GM19468 (cell line): ENCODE data around the gene YBX2.
"Not testable (repeated sequence)": the region's sequence is repeated elsewhere in the genome, so short reads cannot be mapped to it uniquely, and the experiment has no call there.

Experiments used
- ATAC-seq: cut with Tn5 transposase; IDR thresholded peaks from one replicate; pipeline ENCODE4 v1.9.1; 2021; ENCODE audit warnings: mild to moderate bottlenecking, moderate library complexity, moderate number of reproducible peaks; ENCODE audit not compliant: unreplicated experiment; ENCODE audit errors: extremely low read depth

YBX2 gene

DNA sequence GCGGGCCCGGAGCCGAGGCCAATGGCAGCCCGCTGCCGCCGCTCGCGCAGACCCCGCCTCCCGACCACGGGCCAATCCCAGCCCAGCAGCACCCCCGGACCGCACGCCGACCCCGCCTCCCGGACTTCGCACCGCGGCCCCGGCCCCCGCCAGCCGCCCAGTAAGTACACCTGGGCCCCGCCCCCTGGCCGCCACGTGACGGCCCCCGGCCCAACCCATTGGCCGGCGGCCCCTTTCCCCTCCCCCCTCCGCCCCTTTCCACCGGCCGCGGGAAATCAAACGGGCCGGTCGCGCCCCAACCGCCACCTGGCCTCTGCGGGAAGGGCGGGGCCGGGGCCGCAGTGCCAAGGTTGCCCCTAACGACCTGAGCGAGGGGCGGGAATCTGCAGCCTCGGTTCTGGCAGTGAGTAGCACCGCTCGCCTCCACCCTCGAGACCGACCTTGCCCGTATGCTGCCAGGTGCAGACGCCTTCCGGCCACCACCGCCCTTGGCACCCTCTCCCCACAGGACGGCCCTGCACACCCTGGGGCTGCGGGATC is at the start of gene YBX2:
Gene YBX2 (minus strand): TSS at position 26 of the 540 bp plus-strand sequence. CDS start 139 bp downstream, outside the sequence.
- no peak for ATAC-seq

DNA sequence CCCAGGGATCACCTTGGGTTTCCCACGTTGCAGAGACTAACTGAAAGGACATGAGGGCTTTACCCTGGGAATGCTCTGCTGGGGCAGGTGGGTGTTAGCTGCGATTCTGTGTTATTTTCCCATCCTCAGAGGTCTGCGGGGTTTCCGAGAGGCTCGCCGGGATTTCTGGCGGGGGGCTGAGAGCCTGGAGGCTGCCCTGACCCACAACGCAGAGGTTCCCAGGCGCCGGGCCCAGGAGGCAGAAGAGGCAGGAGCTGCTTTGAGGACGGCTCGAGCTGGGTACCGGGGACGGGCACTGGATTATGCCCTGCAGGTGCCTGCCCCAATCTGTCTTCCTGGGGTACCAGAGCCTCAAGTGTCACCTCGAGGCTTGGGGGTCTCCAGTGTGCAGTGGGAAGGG is 48.8 kb upstream of the YBX2 start:
- ATAC-seq: no peak

DNA sequence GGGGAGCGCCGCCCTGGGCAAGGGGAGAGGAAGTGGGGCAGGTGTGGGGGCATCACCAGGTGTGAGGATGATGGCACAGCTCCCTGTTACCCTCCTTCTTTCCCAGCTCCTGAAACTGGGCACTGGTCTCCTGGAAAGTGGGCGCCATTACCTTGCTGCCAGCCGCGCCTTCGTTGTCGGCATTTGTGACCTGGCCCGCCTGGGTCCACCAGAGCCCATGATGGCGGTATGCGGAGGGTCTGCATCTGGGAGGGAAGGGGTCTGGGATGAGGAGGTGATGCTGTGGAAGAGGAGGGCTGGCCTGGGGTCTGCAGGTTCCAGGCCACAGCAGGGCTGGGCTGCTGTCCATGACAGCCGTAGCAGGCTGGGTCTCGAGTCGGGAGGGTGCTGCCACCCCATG is 47.4 kb upstream of the YBX2 start:
- no peak for ATAC-seq

DNA sequence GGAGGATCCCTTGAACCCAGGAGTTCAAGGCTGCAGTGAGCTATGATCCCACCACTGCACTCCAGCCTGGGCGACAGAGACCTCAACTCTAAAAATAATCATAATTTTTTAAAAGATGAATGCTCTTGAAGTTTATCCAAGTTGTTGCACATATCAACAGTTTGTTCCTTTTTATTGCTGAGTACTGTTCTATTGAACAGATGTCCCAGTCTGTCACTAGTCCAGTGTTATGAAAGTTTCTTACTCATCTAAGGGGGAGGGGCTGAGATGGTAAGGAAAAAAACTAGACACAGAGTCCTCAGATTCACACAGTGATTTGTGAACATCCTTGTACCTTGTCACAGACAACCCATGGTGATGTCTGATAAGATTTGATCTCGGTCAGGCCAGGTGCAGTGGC is 45.7 kb upstream of the YBX2 start:
- ATAC-seq: no peak

DNA sequence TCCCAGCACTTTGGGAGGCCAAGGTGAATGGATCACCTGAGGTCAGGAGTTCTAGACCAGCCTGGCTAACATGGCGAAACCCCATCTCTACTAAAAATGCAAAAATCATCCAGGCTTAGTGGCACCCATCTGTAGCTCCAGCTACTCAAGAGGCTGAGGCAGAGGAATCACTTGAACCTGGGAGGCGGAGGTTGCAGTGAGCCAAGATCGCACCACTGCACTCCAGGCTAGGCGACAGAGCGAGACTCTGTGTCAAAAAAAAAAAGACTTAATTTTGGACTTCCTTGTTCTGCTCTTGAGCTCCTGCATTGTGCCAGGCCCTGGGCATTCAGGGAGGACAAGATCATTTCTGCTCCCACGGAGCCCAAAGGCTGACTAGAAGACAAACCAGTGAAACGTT is 43.2 kb upstream of the YBX2 start:
- ATAC-seq: not testable (repeated sequence)

DNA sequence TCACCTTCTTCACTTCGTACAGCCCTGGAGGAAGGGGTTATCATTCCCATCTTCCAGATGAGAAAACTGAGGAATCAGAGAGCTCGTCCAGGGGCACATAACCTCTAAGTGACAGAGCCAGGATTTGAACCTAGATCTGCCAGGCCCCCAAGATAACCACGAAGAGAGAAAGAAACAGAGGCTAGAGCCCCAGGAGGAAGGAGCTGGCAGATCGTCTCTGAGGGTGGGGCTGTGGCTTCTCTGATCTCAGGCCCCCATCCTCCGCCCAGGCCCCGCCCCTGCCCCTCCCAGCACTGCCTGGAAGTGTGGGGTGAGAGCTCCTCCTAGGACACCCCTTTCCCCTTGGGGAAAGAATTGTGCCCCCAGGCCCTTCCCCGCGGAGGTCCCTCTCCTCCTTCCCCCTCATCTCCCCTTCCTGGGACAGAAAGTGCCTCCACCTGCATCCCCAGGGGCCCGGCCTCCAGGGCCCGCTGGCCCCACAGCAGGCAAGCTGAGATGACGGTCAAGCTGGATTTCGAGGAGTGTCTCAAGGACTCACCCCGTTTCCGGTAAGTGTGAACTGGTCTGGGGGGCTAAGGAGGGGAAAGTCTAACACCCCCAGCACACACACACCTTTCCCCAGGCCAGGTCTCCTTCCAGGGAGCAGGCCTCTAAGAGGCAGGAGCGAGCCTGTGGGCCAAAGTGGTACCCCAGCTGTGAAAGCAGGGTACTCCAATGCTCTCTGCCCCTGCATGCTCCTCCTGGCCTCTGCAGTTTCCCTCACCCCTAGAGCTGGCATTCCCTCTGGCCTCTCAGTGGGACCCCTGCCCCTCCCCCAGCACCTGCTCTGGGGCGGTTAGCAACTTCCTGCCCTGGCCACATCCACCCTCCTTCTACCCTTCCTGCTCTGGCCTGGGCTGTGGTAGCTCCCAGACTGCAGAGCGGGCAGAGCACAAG is 42.1 kb upstream of the YBX2 start, which contains the start of gene ACAP1:
Gene ACAP1 (plus strand): TSS at position 290 of the 936 bp plus-strand sequence. CDS start 206 bp downstream, at position 496.
- ATAC-seq: no peak

DNA sequence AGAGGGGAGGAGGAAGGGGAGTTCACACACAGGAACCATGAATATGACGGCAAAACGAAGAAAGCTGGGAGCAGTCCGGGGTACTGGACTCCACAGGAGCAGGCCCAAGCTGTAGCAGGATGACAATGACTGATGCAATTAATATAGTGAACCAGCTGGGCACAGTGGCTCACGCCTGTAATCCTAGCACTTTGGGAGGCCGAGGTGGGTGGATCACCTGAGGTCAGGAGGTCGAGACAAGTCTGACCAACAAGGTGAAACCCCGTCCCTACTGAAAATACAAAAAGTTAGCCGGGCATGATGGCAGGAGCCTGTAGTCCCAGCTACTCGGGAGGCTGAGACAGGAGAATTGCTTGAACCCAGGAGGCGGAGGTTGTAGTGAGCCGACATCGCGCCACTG is 41.3 kb upstream of the YBX2 start:
- ATAC-seq: not testable (repeated sequence)

DNA sequence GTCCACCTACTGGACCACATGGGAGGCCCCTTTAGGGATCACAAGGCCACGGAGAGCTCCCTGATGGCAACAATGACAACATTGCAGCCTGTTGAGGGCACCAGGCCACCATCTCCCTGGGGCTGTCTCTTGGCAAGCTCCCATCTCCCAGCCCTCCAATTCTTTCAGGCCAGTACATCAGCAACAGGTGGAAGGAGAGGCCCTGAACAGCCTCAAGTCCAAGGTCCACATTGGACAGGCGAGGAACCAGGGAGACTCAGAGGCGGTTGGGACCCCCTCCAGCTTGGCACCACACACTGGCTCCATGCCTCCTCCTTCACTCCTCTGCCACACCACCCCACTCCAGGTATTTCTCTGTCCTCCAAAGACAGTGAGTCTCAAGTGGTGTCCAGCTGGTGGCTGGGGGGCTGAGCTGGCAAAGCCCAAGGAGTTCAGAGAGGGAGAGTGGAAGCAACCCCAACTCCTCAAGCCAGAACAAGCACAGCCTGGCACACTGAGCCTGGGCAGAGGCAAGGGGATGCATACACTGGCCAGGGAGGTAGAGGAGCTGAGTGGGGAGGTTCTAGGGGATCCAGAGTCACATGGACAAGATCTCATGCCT is 40.6 kb upstream of the YBX2 start:
- no peak for ATAC-seq

DNA sequence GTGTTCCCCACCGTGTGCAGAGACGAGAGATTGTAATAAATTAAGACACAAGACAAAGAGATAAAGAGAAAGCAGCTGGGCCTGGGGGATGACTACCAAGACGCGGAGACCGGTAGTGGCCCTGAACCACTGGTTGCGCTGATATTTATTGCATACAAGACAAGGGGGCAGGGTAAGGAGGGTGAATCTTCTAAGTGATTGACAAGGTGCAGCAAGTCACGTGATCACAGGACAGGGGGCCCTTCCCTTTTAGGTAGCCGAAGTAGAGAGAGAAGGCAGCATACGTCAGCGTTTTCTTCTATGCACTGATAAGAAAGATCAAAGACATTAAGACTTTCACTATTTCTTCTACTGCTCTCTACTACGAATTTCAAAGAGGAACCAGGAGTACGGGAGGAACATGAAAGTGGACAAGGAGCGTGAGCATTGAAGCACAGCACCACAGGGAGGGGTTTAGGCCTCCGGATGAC is 38.2 kb upstream of the YBX2 start:
- not testable (repeated sequence) for ATAC-seq

DNA sequence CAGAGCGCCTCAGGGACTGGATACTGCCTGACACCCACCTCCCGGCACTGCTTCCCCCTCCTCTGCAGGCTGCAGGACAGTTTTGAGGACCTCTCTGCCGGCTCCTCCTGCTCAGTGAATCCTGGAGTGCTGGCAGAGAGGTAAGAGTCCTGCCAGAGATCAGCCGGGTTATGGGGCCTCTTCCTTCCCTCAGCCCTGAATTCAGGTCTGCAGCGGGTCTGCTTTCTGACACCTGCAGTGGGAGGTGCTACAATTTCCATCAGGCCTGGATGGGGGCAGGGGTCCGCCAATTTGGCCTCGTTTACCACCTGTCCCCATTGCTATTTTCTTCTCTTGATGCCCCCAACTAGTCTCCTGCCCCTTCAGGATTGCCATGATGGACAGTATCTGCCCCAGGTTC is 37.7 kb upstream of the YBX2 start:
- no peak for ATAC-seq

DNA sequence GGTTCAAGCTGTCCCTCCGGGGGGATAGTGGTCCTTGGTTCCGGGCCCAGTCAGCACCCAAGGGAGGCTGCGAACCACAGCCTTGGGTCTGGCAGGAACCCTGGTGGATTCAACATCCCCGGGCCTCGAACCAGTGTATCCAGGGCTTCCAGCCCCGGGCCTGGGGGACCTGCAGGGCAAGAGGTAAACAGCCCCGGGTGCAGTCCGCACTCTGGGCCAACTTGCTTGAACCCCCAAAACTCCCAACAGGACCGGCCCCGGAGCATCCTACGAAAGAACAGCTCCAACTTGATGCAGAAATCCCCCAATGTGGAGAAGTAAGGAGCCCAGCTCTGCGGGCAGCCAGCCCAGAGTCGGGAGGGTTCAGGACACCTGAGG is 36.2 kb upstream of the YBX2 start:
- ATAC-seq: no peak

DNA sequence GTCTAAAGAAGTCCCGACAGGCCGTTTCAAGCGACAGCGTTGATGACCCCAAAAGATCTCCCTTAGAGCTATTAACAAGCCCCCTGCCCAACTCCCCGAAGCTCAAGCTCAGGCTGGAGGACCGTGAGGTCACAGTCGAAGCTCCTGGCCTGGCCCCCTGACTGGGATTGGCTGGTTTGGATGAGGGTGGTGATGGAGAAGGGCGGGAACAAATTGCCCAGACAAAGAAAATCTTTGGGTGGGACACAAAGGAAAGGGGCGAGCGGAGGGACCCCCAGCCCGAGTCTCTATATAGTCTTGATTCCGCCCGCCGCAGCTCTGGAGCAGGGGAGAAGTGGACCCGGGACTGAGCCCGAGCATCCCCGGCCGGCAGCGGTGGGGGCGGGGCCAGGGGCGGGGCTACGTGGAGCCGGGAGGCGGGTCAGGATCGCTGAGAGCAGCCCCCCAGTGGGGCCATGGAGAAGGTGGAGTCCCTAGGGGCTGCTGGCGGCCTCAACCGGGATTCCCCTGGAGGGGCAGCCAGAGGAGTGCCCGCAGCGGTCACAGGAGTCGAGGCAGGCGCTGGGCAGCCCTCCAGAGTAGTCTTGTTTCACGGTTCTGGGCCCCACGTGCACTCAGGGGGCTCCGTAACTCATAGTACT is 35.7 kb upstream of the YBX2 start:
- ATAC-seq: peak; percentile 9

DNA sequence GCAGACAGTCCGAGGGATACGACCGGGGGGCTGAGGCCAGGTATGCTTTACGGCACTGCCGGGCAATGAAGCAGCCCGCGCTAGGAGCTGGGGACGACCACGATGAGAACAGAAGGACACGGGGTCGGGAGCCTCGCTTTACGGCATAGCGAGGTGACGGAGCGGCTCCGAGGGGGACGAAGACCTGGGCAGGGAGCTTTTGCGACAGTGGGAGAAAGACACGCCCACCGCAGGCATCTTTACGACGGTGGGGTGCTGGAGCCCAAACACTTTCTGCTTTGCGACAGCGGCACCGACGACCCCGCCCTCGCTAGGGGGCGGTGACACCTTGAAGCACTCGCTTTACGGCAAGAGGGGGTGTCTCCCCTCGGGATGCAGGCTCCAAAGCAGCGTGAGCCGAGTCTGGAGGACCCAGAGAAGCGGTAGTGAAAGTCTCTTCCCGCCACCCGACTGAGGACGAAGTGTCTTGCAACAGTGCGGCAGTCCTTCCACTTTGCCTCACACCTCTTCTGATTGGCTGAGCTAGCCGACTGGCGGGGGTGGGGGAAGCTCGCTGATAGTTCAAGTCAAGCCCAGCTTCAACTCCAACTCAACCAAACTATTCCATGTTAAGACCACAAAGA is 35.0 kb upstream of the YBX2 start:
- ATAC-seq: peak; percentile 44

DNA sequence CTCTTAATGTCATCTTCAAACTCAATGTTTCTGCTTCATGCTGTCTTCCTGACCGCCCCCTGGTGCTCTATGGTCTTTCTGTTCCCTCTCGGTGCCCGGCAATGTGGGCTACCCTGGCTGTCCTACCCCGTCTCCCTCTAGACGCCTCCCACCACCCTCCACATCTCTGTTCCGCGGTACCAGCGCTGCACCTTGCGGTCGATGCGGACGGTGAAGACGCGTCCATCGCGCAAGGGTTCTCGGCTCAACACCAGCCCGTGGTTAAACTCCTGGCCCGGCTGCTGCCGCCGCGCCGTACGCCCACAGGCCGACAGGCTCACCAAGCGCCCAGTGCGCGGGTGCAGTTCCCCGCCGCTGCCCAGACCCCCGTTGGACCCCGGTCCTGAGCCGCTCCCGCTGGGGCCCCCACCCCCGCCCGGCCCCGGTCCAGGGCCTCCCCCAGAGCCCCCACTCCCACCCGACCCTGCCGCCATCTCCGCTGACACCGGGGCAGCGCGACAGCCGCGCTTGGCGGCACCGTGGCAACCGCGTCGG is 34.5 kb upstream of the YBX2 start, which contains the start of gene NEURL4:
Gene NEURL4 (minus strand): TSS at position 496 of the 534 bp plus-strand sequence. CDS start 23 bp downstream, at position 473.
- no peak for ATAC-seq

DNA sequence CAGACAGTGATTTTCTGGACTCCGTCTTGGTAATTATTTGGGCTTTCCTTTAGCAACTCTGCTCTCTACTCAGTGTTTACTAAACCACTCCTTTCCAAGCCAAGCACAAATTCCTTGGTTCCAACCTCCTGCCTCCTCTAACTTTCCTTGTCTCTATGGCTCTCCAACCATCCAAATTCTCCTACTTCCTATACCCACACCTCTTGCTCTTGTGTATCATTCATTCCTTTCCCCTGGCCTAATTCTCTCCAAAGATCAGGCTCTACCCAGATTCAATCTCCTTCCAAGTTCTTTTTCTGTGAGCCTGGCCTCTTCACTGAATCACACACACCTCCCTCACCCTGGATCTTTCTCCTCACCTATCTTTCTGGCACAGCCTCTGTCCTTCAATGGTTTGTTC is 33.6 kb upstream of the YBX2 start:
- ATAC-seq: no peak

DNA sequence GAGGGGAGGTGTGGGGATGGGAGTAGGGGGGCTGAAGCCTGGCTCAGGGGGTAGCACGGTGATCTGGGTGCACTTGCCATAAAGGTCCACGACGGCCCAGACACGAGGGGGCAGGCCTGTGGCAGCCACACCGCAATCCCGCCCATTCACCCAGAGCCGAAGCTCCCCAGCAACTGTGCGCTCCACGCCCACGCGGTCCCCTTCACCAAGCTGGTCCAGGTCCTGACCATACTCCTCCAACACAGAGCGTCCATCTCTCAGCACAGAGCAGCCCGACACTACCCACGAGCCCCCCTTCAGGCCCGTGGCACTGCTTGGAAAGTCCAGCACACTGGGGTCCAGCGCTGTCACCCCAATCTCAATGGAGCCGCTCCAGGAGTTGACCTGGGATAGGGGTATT is 33.1 kb upstream of the YBX2 start:
- no peak for ATAC-seq

DNA sequence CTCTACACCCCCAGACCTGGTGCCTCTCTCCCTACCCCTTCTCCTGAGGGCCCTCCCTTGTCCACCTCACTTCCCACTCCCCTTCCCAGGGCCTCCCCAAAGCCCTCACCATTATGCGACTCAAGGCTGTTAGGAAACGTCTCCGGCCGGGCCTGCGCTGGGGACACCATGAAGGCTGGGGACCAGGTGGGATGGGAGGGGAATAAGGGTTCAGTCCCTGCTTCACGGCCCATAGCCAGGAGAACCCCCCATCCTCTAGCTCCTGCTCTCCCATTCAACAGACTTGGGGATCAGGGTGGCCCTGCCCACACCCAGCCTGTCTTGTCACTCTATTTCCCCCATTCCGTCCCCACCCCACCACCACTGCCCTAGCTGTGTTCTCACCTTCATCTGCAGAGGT is 32.6 kb upstream of the YBX2 start:
- ATAC-seq: no peak

DNA sequence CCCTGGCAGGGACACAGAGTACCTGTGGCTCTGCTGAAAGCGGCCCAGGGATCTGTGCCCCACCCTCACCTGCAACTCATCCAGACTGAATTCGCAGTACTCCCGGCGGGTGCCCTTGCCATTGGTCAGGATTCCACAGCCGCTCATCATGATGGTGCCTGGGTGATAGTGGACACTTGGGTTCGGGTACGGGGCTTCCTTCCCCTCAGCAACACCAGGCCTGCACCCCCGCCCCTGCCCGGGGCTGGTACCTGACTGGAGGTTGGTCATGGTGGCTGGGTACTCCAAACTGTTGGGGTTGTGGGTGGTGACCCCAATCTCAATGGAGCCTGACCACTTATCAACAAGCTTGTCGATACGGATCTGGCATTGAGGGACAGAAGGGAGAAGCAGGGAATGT is 31.7 kb upstream of the YBX2 start:
- ATAC-seq: no peak

DNA sequence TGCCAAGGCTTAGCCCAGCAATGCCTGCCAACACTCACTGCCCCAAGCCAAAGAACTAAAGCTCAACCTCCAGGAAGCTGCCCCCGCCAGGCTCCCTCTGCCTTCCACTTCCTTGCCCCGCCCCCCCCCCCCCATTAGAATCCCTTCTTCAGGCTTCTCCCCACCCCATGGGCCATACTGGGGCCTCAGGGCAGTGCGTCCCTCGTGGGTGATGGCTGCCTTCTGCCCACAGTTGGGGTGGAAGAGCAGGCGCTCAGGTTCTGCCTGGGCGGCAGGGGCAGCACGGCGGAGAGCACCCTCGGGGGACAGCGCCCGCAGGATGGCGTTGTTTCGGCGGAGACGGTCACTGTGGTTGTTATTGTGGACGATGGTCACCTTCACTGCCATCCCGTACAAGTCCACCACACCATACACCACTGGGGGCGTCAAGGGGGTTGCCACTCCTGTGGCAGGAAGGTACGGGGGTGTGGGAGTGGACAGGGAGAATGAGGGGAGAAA is 30.6 kb upstream of the YBX2 start:
- ATAC-seq: no peak

DNA sequence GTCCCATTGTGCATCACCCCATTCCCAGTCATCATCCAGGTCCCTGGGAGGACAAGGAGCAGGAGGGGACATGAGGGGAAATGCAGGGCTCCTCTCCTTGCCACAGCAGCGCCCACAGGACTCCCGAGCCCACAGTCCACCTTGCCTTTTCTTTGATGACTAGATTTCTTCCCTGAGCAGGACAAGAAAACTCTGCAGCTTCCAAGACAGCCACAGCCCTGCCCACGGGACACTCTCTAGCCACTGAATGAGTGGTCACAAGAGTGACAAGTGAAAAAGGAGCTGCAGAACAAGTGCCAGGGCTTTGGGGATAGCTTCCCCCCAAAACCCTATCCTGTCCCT is 30.0 kb upstream of the YBX2 start:
- no peak for ATAC-seq
